OCI-LY3 (cell line): ENCODE results near the gene HAPLN3.
"Not testable (repeated sequence)": the region's sequence is repeated elsewhere in the genome, so short reads cannot be mapped to it uniquely, and the experiment has no call there.

Source experiments
- EZH2phosphoT487 ChIP-seq: fragments of 200-600 bp; shearing (Covaris generic); IDR thresholded peaks from 2 replicates; pipeline ENCODE4 v1.6.1; 2018; ENCODE audit warnings: antibody characterized with exemption, mixed run types, low read depth
- TF ChIP-seq, protein P1 (sequence below): fragments of 200-600, 300-600 bp; sonication (generic); IDR thresholded peaks from 2 replicates; pipeline ENCODE4 v1.5.1; 2014; ENCODE audit warnings: antibody characterized with exemption, low read length, low read depth

GRCh38 chr15:88925648-88926047 is 30.3 kb upstream of the HAPLN3 start:
- TF ChIP-seq, protein P1, sequence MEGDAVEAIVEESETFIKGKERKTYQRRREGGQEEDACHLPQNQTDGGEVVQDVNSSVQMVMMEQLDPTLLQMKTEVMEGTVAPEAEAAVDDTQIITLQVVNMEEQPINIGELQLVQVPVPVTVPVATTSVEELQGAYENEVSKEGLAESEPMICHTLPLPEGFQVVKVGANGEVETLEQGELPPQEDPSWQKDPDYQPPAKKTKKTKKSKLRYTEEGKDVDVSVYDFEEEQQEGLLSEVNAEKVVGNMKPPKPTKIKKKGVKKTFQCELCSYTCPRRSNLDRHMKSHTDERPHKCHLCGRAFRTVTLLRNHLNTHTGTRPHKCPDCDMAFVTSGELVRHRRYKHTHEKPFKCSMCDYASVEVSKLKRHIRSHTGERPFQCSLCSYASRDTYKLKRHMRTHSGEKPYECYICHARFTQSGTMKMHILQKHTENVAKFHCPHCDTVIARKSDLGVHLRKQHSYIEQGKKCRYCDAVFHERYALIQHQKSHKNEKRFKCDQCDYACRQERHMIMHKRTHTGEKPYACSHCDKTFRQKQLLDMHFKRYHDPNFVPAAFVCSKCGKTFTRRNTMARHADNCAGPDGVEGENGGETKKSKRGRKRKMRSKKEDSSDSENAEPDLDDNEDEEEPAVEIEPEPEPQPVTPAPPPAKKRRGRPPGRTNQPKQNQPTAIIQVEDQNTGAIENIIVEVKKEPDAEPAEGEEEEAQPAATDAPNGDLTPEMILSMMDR, result not testable (repeated sequence)
- not testable (repeated sequence) for TF ChIP-seq EZH2phosphoT487
